HG03342 (cell line): ENCODE data around the gene POU2AF3.
"Not testable (repeated sequence)": the region's sequence is repeated elsewhere in the genome, so short reads cannot be mapped to it uniquely, and the experiment has no call there.

Experiments used
- ATAC-seq: cut with Tn5 transposase; IDR thresholded peaks from one replicate; pipeline ENCODE4 v1.9.1; 2021; ENCODE audit warnings: mild to moderate bottlenecking, moderate library complexity; ENCODE audit not compliant: unreplicated experiment

The POU2AF3 gene

GRCh38 chr11:111298413-111299100, at the start of gene POU2AF3:
Gene POU2AF3, plus strand, starts transcription at chr11:111298546. Its CDS starts 36 bp downstream, at chr11:111298582.
- no peak for ATAC-seq

GRCh38 chr11:111250936-111251335, 47.4 kb upstream of the POU2AF3 start:
- ATAC-seq: no peak

- no peak for ATAC-seq
Observed at GRCh38 chr11:111253131-111253530, 45.2 kb upstream of the POU2AF3 start.

GRCh38 chr11:111253630-111254029, 44.7 kb upstream of the POU2AF3 start:
- ATAC-seq: no peak

- ATAC-seq: no peak
Observed at GRCh38 chr11:111258046-111258445, 40.3 kb upstream of the POU2AF3 start.

GRCh38 chr11:111259896-111260295, 38.5 kb upstream of the POU2AF3 start:
- ATAC-seq: no peak

GRCh38 chr11:111260811-111261210, 37.5 kb upstream of the POU2AF3 start:
- ATAC-seq: no peak

- no peak for ATAC-seq
Observed at GRCh38 chr11:111264646-111265045, 33.7 kb upstream of the POU2AF3 start.

GRCh38 chr11:111265421-111265820, 32.9 kb upstream of the POU2AF3 start:
- ATAC-seq: no peak

- ATAC-seq: not testable (repeated sequence)
Observed at GRCh38 chr11:111268303-111268702, 30.0 kb upstream of the POU2AF3 start.

- ATAC-seq: no peak
Observed at GRCh38 chr11:111269146-111269868, 29.0 kb upstream of the POU2AF3 start.

- ATAC-seq: no peak
Observed at GRCh38 chr11:111272420-111272819, 25.9 kb upstream of the POU2AF3 start.

GRCh38 chr11:111282562-111283075, 15.7 kb upstream of the POU2AF3 start:
- ATAC-seq: no peak

- ATAC-seq: no peak
Observed at GRCh38 chr11:111283945-111284481, 14.3 kb upstream of the POU2AF3 start.

GRCh38 chr11:111285189-111286091, 12.9 kb upstream of the POU2AF3 start:
- ATAC-seq: no peak

- ATAC-seq: no peak
Observed at GRCh38 chr11:111291764-111292163, 6.6 kb upstream of the POU2AF3 start.

GRCh38 chr11:111292408-111292807, 5.9 kb upstream of the POU2AF3 start:
- not testable (repeated sequence) for ATAC-seq

- no peak for ATAC-seq
Observed at GRCh38 chr11:111296196-111296595, 2.1 kb upstream of the POU2AF3 start.

GRCh38 chr11:111297696-111298095, 650 bp upstream of the POU2AF3 start:
- no peak for ATAC-seq

GRCh38 chr11:111299101-111300026, 1.0 kb downstream of the POU2AF3 start:
- ATAC-seq: no peak
